T-cell (primary cell): Measurements from ENCODE around the gene EXOC6. TPM values are rescaled to one million over a fixed set of nuclear protein-coding genes. Genes with fewer than 3 reads are reported as not detected.

ENCODE experiments used
- ATAC-seq, 4 experiments: fragments of 200-7000 bp in 3 of 4; fragments of 150-1000 bp in 1 of 4; cut with Tn5 transposase; replicated peaks in 1 of 4; 1 replicate in 3 of 4; 2 replicates in 1 of 4; pipeline ENCODE4 v1.10.0; 2021; ENCODE audit warnings: moderate library complexity in 3 of 4, mild to moderate bottlenecking in 2 of 4, moderate number of reproducible peaks in 1 of 4
- CTCF ChIA-PET, 2 donors: fragments of 300-600 bp; sonication (Branson Sonifier 250); formaldehyde crosslinking; loops; one replicate each; lab custom pipeline; 2022; ENCODE audit warnings: antibody characterized with exemption in 2 of 2; lab: Charles Lee
- POLR2A ChIA-PET, 2 donors: fragments of 300-600 bp; sonication (Branson Sonifier 250); formaldehyde crosslinking; loops; one replicate each; lab custom pipeline; 2022; ENCODE audit warnings: antibody characterized with exemption in 2 of 2; lab: Charles Lee
- DNase-seq, 35 experiments: peaks; one replicate each; pipeline versions ENCODE4 v3.0.0 to v3.0.0-alpha.2; 2013 to 2023
- H3K27ac ChIP-seq: one replicate; pipeline ENCODE4 v1.5.1; 2013; ENCODE audit warnings: low read length
- H3K27me3 ChIP-seq, 2 experiments: replicated peaks in 1 of 2; 1 replicate in 1 of 2; 2 replicates in 1 of 2; pipeline versions ENCODE4 v1.6.1 to v1.7.0; 2013; ENCODE audit warnings: low read length in 1 of 2, mixed read lengths in 1 of 2; ENCODE audit not compliant: control insufficient read depth in 2 of 2, insufficient read depth in 2 of 2; ENCODE audit errors: extremely low read depth in 1 of 2
- H3K36me3 ChIP-seq, 2 donors: 1 replicate in 1 of 2; 2 replicates in 1 of 2; pipeline versions ENCODE4 v1.6.1 to v1.7.0; 2013; ENCODE audit warnings: low read length in 1 of 2; ENCODE audit not compliant: control insufficient read depth in 2 of 2, insufficient read depth in 1 of 2; ENCODE audit errors: extremely low read depth in 1 of 2
- H3K4me1 ChIP-seq, 2 experiments: 1 replicate in 1 of 2; 2 replicates in 1 of 2; pipeline versions ENCODE4 v1.6.1 to v1.7.0; 2013; ENCODE audit warnings: low read length in 2 of 2, mixed read lengths in 1 of 2; ENCODE audit not compliant: insufficient read depth in 2 of 2, control insufficient read depth in 1 of 2; ENCODE audit errors: extremely low read depth in 1 of 2
- H3K4me3 ChIP-seq, 2 donors: 1 replicate in 1 of 2; 2 replicates in 1 of 2; pipeline versions ENCODE4 v1.5.1 to v1.7.0; 2013; ENCODE audit warnings: mild to moderate bottlenecking in 2 of 2, low read length in 1 of 2, moderate library complexity in 1 of 2; ENCODE audit not compliant: control insufficient read depth in 1 of 2; ENCODE audit errors: extremely low read depth in 1 of 2
- H3K9me3 ChIP-seq: 2 replicates; pipeline ENCODE4 v1.7.0; 2013
- H3K27ac Mint-ChIP-seq, 2 donors: one replicate each; pipeline ENCODE4 v1.8.0; 2020 to 2021; ENCODE audit warnings: mild to moderate bottlenecking in 2 of 2, mixed read lengths in 2 of 2
- H3K27me3 Mint-ChIP-seq, 2 donors: one replicate each; pipeline ENCODE4 v1.8.0; 2021 to 2022; ENCODE audit warnings: mixed read lengths in 2 of 2
- H3K36me3 Mint-ChIP-seq: one replicate; pipeline ENCODE4 v1.8.0; 2021; ENCODE audit warnings: mixed read lengths
- H3K4me1 Mint-ChIP-seq, 3 donors: one replicate each; pipeline ENCODE4 v1.8.0; 2020 to 2022; ENCODE audit warnings: mixed read lengths in 3 of 3, mild to moderate bottlenecking in 1 of 3
- H3K4me3 Mint-ChIP-seq, 3 donors: one replicate each; pipeline ENCODE4 v1.8.0; 2020 to 2022; ENCODE audit warnings: mild to moderate bottlenecking in 3 of 3, mixed read lengths in 3 of 3, moderate library complexity in 3 of 3
- H3K9me3 Mint-ChIP-seq, 3 donors: one replicate each; pipeline ENCODE4 v1.8.0; 2020 to 2022; ENCODE audit warnings: mixed read lengths in 3 of 3
- WGBS: methylation state at CpG from one replicate; pipeline ENCODE4 v1.1.5; 2013; ENCODE audit warnings: missing lambda C conversion rate; ENCODE audit not compliant: insufficient coverage; 5-methylcytosine and 5-hydroxymethylcytosine counted together
- total RNA-seq, 35 experiments: library from RNA in 6 of 35; stranded (reverse) in 6 of 35; fragments of 120-200 nt in 1 of 35; gene quantifications; one replicate each; pipeline versions ENCODE4 v1.2.1 to v1.2.4 and lab custom pipeline; 2013 to 2026

The EXOC6 gene
- total RNA-seq, 5 donors from 2014 or later (not counting 1 experiment from before 2014, with no cell fraction given): 8.7 to 13.3 (median 9.7) TPM

DNA sequence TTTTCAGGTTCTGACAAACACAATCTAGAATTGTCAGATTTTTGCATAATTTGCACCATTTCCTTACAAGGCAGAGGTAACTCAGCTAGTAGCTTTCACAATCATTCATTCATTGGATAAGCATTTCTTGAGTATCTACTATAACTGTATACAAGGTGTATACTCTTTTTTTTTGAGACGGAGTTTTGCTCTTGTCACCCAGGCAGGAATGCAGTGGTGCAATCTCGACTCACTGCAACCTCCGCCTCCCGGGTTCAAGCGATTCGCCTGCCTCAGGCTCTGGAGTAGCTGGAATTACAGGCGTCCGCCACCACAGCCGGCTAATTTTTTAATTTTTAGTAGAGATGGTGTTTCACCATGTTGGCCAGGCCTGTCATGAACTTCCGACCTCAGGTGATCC lies 16.2 kb upstream of the EXOC6 start:
- ChIA-PET POLR2A (no interaction called here), CTCF (interaction anchor here in 1 of 2 donors (0.6 kb wide), 1 partner anchor 55 kb away, joined by 5 read pairs; no protein-coding TSS in a partner anchor)
- Histone ChIP-seq H3K27ac (no peak overlapping the region), H3K4me3 (no peak overlapping the region), H3K27me3 (no peaks in the 10 kb centered on the region), H3K9me3 (no peaks in the 10 kb centered on the region), H3K36me3 (no peaks in the 10 kb centered on the region), H3K4me1 (peaks cover 3 to 7% of the 10 kb centered on the region in 2 experiments)
- Mint-ChIP-seq H3K27ac (no peak overlapping the region), H3K9me3 (no peaks in the 10 kb centered on the region), H3K36me3 (no peaks in the 10 kb centered on the region), H3K27me3 (no peaks in the 10 kb centered on the region), H3K4me3 (no peak overlapping the region), H3K4me1 (peaks cover 9 to 15% (median 11%) of the 10 kb centered on the region in 3 donors)
- 100% methylated on average over 5 of the region's 10 CpGs for WGBS
- ATAC-seq (no peak), DNase-seq (no peak)

DNA sequence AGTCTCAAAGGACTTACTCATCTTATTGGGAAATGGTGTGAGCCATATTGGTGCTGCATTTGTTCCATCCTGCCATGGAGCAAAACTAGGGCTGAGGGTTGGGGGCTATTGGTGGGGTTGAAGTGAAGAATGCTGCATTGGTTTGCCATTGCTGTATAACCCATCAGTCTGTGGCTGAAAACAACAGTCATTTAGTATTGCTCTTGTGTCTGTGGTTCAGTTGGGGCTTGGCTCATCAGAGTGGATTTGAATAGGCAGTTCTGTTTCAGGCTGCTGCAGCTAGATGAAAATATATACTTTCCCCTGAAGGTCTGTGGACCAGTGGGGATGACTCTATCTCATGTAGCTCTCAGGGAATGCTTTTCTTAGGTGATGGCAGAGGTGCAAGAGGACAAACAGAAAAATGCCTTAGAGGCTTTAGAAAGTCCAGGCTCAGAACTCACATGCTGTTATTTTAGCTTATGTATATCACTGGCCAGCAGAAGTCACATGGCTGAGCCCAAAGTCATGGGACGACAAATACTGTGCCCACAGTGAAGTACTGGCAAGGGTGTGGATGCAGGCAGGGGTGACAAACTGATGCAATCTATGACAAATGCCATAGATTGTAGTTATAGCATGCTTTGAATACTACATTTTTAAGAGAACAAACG lies 15.2 kb upstream of the EXOC6 start:
- Mint-ChIP-seq H3K9me3 (no peaks in the 10 kb centered on the region), H3K4me3 (no peak overlapping the region), H3K27me3 (no peaks in the 10 kb centered on the region), H3K36me3 (no peaks in the 10 kb centered on the region), H3K4me1 (peaks cover 9 to 15% (median 11%) of the 10 kb centered on the region in 3 donors), H3K27ac (no peak overlapping the region)
- POLR2A ChIA-PET: no interaction called here
- Histone ChIP-seq H3K4me1 (peaks cover 3 to 7% of the 10 kb centered on the region in 2 experiments), H3K27me3 (no peaks in the 10 kb centered on the region), H3K9me3 (no peaks in the 10 kb centered on the region), H3K36me3 (no peaks in the 10 kb centered on the region), H3K27ac (no peak overlapping the region), H3K4me3 (no peak overlapping the region)
- WGBS: no CpG with 5 or more reads among the region's 2 CpGs
- CTCF ChIA-PET: interaction anchor here (0.6 to 3.2 kb wide), 6 partner anchors 10 to 73 kb away, joined by 3 to 16 read pairs (median 4); no protein-coding TSS in a partner anchor
- ATAC-seq (no peak), DNase-seq (no peak)

DNA sequence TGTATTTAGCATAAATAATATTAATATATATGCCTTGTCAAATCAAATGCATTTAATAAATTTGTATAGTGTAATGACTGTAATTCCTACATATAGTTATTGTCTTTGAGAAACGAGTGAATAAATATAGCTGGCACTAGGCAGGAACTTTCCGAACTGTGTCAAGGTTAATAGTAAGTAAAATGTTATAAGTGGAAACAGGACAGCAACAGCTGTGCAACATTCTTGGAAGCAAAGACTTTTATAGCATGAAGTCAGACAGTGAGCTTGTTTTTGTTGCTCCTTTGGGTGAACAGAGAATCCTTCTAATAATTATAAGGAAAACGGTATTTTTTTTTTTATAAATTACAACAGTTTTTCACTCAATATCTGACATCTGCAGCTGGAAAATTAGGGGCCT lies 14.0 kb upstream of the EXOC6 start:
- H3K9me3 Mint-ChIP-seq: no peaks in the 10 kb centered on the region
- Histone ChIP-seq H3K4me1 (peaks cover 3 to 7% of the 10 kb centered on the region in 2 experiments), H3K4me3 (no peak overlapping the region), H3K27ac (no peak overlapping the region), H3K36me3 (no peaks in the 10 kb centered on the region), H3K27me3 (no peaks in the 10 kb centered on the region), H3K9me3 (no peaks in the 10 kb centered on the region)
- no peak for ATAC-seq
- no peak for DNase-seq
- H3K27me3 Mint-ChIP-seq: no peaks in the 10 kb centered on the region
- POLR2A ChIA-PET: no interaction called here
- H3K36me3 Mint-ChIP-seq: no peaks in the 10 kb centered on the region
- WGBS: no CpG with 5 or more reads among the region's 3 CpGs
- peaks cover 9 to 15% (median 11%) of the 10 kb centered on the region in 3 donors for H3K4me1 Mint-ChIP-seq
- H3K4me3 Mint-ChIP-seq: no peak overlapping the region
- no peak overlapping the region for H3K27ac Mint-ChIP-seq
- CTCF ChIA-PET: interaction anchor here (0.6 to 3.2 kb wide), 8 partner anchors 9 to 774 kb away, joined by 3 to 16 read pairs (median 4); no protein-coding TSS in a partner anchor

DNA sequence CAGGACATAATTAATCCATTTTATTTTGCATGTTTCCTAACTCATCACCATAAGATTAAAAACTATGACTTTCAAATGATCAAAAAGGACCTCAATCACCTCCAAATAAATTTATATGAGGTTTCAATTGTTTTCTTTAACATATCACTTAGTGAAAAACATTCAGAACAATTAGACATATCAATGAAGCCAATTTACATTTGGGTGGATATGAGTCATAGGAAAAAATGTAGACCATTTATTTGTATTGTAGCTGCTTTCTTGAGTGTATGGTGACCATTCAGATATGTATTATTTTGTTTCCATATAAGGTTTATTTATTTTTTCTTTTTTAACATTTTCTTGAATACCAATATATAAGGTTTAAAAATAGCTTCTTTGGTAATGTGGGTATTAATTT lies 13.3 kb upstream of the EXOC6 start:
- H3K27me3 Mint-ChIP-seq: no peaks in the 10 kb centered on the region
- ChIA-PET CTCF (interaction anchor here (0.5 to 3.2 kb wide), 5 partner anchors 9 to 278 kb away, joined by 3 to 16 read pairs (median 4); no protein-coding TSS in a partner anchor), POLR2A (no interaction called here)
- Histone ChIP-seq H3K4me1 (peaks cover 3 to 7% of the 10 kb centered on the region in 2 experiments), H3K4me3 (no peak overlapping the region), H3K27ac (no peak overlapping the region), H3K27me3 (no peaks in the 10 kb centered on the region), H3K9me3 (no peaks in the 10 kb centered on the region), H3K36me3 (no peaks in the 10 kb centered on the region)
- no peak for DNase-seq
- no peak overlapping the region for H3K4me3 Mint-ChIP-seq
- no peak for ATAC-seq
- peaks cover 9 to 15% (median 11%) of the 10 kb centered on the region in 3 donors for H3K4me1 Mint-ChIP-seq
- H3K36me3 Mint-ChIP-seq: no peaks in the 10 kb centered on the region
- H3K9me3 Mint-ChIP-seq: no peaks in the 10 kb centered on the region
- H3K27ac Mint-ChIP-seq: no peak overlapping the region

- ChIA-PET POLR2A (interaction anchor here in 1 of 2 donors (0.6 to 0.7 kb wide), 2 partner anchors 11 to 553 kb away, joined by 3 to 4 read pairs; partner anchors contain the start of gene EXOC6), CTCF (interaction anchor here (0.7 to 1.5 kb wide), 5 partner anchors 9 to 528 kb away, joined by 3 to 6 read pairs (median 3); partner anchors contain the start of gene EXOC6 (in 2 of the 2))
- Mint-ChIP-seq H3K4me3 (no peak overlapping the region), H3K27ac (no peak overlapping the region), H3K4me1 (no peaks in the 10 kb centered on the region), H3K9me3 (no peaks in the 10 kb centered on the region), H3K36me3 (no peaks in the 10 kb centered on the region), H3K27me3 (no peaks in the 10 kb centered on the region)
- H3K9me3 ChIP-seq: no peaks in the 10 kb centered on the region
- no peak overlapping the region for H3K27ac ChIP-seq
- H3K36me3 ChIP-seq: no peaks in the 10 kb centered on the region
- ATAC-seq (no peak), DNase-seq (no peak)
- no peak overlapping the region for H3K4me3 ChIP-seq
- no peaks in the 10 kb centered on the region for H3K4me1 ChIP-seq
- H3K27me3 ChIP-seq: no peaks in the 10 kb centered on the region
- 100% methylated on average over 1 of the region's 4 CpGs for WGBS
Observed at GRCh38 chr10:92837456-92837855, 10.9 kb upstream of the EXOC6 start.

- CTCF ChIA-PET: interaction anchor here (0.5 to 1.0 kb wide), 5 partner anchors 9 to 80 kb away, joined by 3 to 4 read pairs (median 3); partner anchors contain the start of gene EXOC6 (in 1 of the 2)
Observed at GRCh38 chr10:92839191-92840085, 8.9 kb upstream of the EXOC6 start.

More at GRCh38 chr10:92839191-92840085, 8.9 kb upstream of the EXOC6 start:
- Mint-ChIP-seq H3K36me3 (no peaks in the 10 kb centered on the region), H3K4me1 (peaks cover 2 to 5% (median 4%) of the 10 kb centered on the region in 3 donors), H3K4me3 (no peak overlapping the region), H3K9me3 (no peaks in the 10 kb centered on the region), H3K27me3 (no peaks in the 10 kb centered on the region), H3K27ac (no peak overlapping the region)
- no peak overlapping the region for H3K4me3 ChIP-seq
- ATAC-seq (no peak), DNase-seq (peak in 26 of 35 experiments; percentile 8 to 53 (median 27))
- no peaks in the 10 kb centered on the region for H3K36me3 ChIP-seq
- H3K4me1 ChIP-seq: peaks cover 0 to 2% of the 10 kb centered on the region in 2 experiments
- H3K9me3 ChIP-seq: no peaks in the 10 kb centered on the region
- WGBS: 32% methylated on average over 7 of the region's 10 CpGs
- no peaks in the 10 kb centered on the region for H3K27me3 ChIP-seq
- POLR2A ChIA-PET: no interaction called here
- H3K27ac ChIP-seq: no peak overlapping the region
